Thyroid gland (tissue), 4 donors: ENCODE measurements around the gene KCNJ9.

Experiments used
- POLR2A ChIP-seq, 2 donors: fragments of 450-650 bp; IDR thresholded peaks; one replicate each; pipeline ENCODE4 v1.6.1; 2017; ENCODE audit warnings: antibody characterized with exemption in 2 of 2, mild to moderate bottlenecking in 2 of 2, moderate library complexity in 1 of 2
- TF ChIP-seq, protein P1 (sequence below), 6 experiments: fragments of 200-600 bp in 3 of 6; fragments of 450-650 bp in 3 of 6; sonication (generic) in 3 of 6; IDR thresholded peaks; one replicate each; pipeline ENCODE4 v1.5.1; 2016 to 2019; ENCODE audit warnings: antibody characterized with exemption in 6 of 6, mild to moderate bottlenecking in 2 of 6, inconsistent platforms in 1 of 6, moderate library complexity in 1 of 6

DNA sequence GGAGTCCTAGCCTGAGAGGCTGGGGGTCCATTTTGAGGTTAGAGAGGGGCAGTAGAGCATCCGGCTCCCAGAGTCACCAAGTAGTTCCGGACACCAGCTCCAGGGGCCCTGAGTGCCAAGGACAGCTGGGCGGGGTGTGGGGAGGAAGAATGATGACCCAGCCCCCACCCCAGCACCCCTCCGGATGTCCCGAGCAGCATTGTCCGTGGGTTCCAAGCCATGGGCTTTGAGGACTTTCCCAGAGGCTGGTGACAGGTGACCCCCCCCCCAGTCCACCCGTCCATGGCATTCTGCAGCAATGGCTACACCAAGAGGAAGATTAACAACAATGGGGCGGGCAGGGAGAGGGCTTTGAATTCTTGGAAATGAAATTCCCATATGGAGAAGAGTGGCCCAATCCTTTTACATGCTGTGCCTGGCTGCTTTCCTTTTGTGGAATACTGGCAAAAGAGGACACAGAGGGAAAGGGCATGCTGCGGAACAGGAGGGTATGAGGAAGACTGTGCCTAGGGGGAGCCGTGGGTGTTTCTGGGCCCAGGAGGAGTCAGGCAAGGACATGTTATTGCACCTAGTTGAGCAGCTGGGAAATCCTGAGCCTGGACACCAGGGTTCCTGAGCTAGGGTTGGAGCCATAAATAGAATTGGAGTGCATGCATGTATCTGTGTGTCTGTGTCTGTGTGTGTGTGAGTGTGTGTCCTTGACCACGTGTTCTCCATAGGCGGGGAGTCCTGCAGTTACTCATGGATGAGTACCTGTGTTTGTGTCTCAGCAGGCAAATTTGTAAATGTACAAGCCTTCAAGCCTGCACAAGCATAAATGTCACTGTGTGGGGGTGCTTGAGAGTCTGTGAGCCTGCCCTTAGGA lies 35.2 kb downstream of the KCNJ9 start:
- TF ChIP-seq, protein P1, sequence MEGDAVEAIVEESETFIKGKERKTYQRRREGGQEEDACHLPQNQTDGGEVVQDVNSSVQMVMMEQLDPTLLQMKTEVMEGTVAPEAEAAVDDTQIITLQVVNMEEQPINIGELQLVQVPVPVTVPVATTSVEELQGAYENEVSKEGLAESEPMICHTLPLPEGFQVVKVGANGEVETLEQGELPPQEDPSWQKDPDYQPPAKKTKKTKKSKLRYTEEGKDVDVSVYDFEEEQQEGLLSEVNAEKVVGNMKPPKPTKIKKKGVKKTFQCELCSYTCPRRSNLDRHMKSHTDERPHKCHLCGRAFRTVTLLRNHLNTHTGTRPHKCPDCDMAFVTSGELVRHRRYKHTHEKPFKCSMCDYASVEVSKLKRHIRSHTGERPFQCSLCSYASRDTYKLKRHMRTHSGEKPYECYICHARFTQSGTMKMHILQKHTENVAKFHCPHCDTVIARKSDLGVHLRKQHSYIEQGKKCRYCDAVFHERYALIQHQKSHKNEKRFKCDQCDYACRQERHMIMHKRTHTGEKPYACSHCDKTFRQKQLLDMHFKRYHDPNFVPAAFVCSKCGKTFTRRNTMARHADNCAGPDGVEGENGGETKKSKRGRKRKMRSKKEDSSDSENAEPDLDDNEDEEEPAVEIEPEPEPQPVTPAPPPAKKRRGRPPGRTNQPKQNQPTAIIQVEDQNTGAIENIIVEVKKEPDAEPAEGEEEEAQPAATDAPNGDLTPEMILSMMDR (IDR thresholded peaks at IDR 0.05) = no peak
- no peak for TF ChIP-seq POLR2A (IDR thresholded peaks at IDR 0.05)
